B cell (primary cell): ENCODE data around the gene ABL1.

Experiments used
- EZH2 ChIP-seq: IDR thresholded peaks from 2 replicates; pipeline ENCODE4 v1.6.1; 2012; ENCODE audit warnings: borderline replicate concordance, low read depth, mild to moderate bottlenecking, moderate library complexity, low read length; ENCODE audit not compliant: insufficient read depth, poor library complexity, severe bottlenecking
- TF ChIP-seq, protein P1 (sequence below): fragments of 200-600 bp; IDR thresholded peaks from one replicate; pipeline ENCODE4 v1.8.0; 2022; ENCODE audit warnings: antibody characterized with exemption, mild to moderate bottlenecking

DNA sequence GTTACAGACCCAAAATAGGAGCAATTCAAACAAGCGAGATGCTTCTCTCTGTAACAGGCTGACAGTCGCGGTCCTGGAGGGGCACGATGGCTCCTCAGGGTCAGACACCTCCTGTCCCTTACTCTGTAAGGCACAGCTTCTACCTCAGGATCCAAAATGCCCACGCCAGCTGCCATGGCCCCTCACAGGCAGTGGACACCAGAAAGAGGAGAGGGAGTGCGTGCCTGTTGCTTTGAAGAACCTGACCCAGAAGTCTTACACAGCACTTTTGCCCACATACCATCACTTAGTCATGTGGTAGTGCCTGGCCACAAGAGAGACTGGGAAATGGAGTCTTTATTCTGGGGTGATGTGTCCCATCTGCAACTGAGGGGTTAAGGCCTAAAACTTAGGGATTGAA, 11.6 kb upstream of the ABL1 start:
- TF ChIP-seq, protein P1, sequence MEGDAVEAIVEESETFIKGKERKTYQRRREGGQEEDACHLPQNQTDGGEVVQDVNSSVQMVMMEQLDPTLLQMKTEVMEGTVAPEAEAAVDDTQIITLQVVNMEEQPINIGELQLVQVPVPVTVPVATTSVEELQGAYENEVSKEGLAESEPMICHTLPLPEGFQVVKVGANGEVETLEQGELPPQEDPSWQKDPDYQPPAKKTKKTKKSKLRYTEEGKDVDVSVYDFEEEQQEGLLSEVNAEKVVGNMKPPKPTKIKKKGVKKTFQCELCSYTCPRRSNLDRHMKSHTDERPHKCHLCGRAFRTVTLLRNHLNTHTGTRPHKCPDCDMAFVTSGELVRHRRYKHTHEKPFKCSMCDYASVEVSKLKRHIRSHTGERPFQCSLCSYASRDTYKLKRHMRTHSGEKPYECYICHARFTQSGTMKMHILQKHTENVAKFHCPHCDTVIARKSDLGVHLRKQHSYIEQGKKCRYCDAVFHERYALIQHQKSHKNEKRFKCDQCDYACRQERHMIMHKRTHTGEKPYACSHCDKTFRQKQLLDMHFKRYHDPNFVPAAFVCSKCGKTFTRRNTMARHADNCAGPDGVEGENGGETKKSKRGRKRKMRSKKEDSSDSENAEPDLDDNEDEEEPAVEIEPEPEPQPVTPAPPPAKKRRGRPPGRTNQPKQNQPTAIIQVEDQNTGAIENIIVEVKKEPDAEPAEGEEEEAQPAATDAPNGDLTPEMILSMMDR: no peak
- TF ChIP-seq EZH2: no peak
